ENCODE measurements around the gene GEN1.
A peak's percentile ranks its signal among the peaks of the same experiment; 100 is the strongest.

The GEN1 gene

GRCh38 chr2:17803497-17803896, 49.6 kb downstream of the GEN1 start:
- Histone ChIP-seq H3K27ac (ENCODE audit: low read depth, low read length) (no peak overlapping the region), H3F3A (ENCODE audit: control insufficient read depth, insufficient read depth) (0 out of 2 replicates have a peak, but pooled peaks cover 3% of the 10 kb centered on the region), H4K20me1 (ENCODE audit: control insufficient read depth, insufficient read depth, low read depth, low read length) (no peaks in the 10 kb centered on the region), H3K4me1 (ENCODE audit: control insufficient read depth, low read length) (peaks cover 30% of the 10 kb centered on the region), H3K79me2 (ENCODE audit: control insufficient read depth, low read length) (no peaks in the 10 kb centered on the region), H3K9me2 (replicated peaks; ENCODE audit: control insufficient read depth, low read length) (no peaks in the 10 kb centered on the region), H3K27me3 (ENCODE audit: control insufficient read depth, low read length) (no peaks in the 10 kb centered on the region), H3K4me3 (ENCODE audit: low read length) (no peak overlapping the region), H3K9me3 (ENCODE audit: control insufficient read depth, insufficient read depth, low read length) (no peaks in the 10 kb centered on the region), H3K36me3 (ENCODE audit: control insufficient read depth, low read length) (no peaks in the 10 kb centered on the region), H3K4me2 (ENCODE audit: low read length) (peak overlapping the region; percentile 66)
- TF ChIP-seq CTCF (IDR thresholded peaks at IDR 0.05; ENCODE audit: low read depth, low read length, poor library complexity, severe bottlenecking) = no peak
- TF ChIP-seq EZH2phosphoT487 (IDR thresholded peaks at IDR 0.05; ENCODE audit: borderline replicate concordance, low read length) = no peak

- H4K20me1 ChIP-seq (ENCODE audit: control insufficient read depth, insufficient read depth, low read depth, low read length) = no peaks in the 10 kb centered on the region
- H3K9me2 ChIP-seq (replicated peaks; ENCODE audit: control insufficient read depth, low read length) = no peaks in the 10 kb centered on the region
- no peaks in the 10 kb centered on the region for H3K36me3 ChIP-seq (ENCODE audit: control insufficient read depth, low read length)
- H3K4me2 ChIP-seq (ENCODE audit: low read length) = peak overlapping the region; percentile 66
- 0 out of 2 replicates have a peak, but pooled peaks cover 3% of the 10 kb centered on the region for H3F3A ChIP-seq (ENCODE audit: control insufficient read depth, insufficient read depth)
- TF ChIP-seq CTCF (IDR thresholded peaks at IDR 0.05; ENCODE audit: low read depth, low read length, poor library complexity, severe bottlenecking) (no peak), EZH2phosphoT487 (IDR thresholded peaks at IDR 0.05; ENCODE audit: borderline replicate concordance, low read length) (no peak)
- H3K4me1 ChIP-seq (ENCODE audit: control insufficient read depth, low read length) = peaks cover 30% of the 10 kb centered on the region
- H3K4me3 ChIP-seq (ENCODE audit: low read length) = peak overlapping the region; percentile 50
- H3K79me2 ChIP-seq (ENCODE audit: control insufficient read depth, low read length) = no peaks in the 10 kb centered on the region
- 0 out of 2 replicates have a peak overlapping the region, but pooled peaks have one; percentile 20 for H3K27ac ChIP-seq (ENCODE audit: low read depth, low read length)
- H3K9me3 ChIP-seq (ENCODE audit: control insufficient read depth, insufficient read depth, low read length) = no peaks in the 10 kb centered on the region
- no peaks in the 10 kb centered on the region for H3K27me3 ChIP-seq (ENCODE audit: control insufficient read depth, low read length)
These were observed 50.4 kb downstream of the GEN1 start for GRCh38 chr2:17804358-17804757.

- no peaks in the 10 kb centered on the region for H4K20me1 ChIP-seq (ENCODE audit: control insufficient read depth, insufficient read depth, low read depth, low read length)
These were observed 51.2 kb downstream of the GEN1 start for GRCh38 chr2:17805166-17805565.

More at GRCh38 chr2:17805166-17805565, 51.2 kb downstream of the GEN1 start:
- H3F3A ChIP-seq (ENCODE audit: control insufficient read depth, insufficient read depth) = 0 out of 2 replicates have a peak, but pooled peaks cover 3% of the 10 kb centered on the region
- no peaks in the 10 kb centered on the region for H3K36me3 ChIP-seq (ENCODE audit: control insufficient read depth, low read length)
- H3K4me1 ChIP-seq (ENCODE audit: control insufficient read depth, low read length) = peaks cover 30% of the 10 kb centered on the region
- H3K9me2 ChIP-seq (replicated peaks; ENCODE audit: control insufficient read depth, low read length) = no peaks in the 10 kb centered on the region
- H3K27me3 ChIP-seq (ENCODE audit: control insufficient read depth, low read length) = no peaks in the 10 kb centered on the region
- no peaks in the 10 kb centered on the region for H3K9me3 ChIP-seq (ENCODE audit: control insufficient read depth, insufficient read depth, low read length)
- H3K27ac ChIP-seq (ENCODE audit: low read depth, low read length) = peak overlapping the region; percentile 20; the same call in 1 of the 2 replicates
- peak overlapping the region; percentile 66 for H3K4me2 ChIP-seq (ENCODE audit: low read length)
- no peaks in the 10 kb centered on the region for H3K79me2 ChIP-seq (ENCODE audit: control insufficient read depth, low read length)
- no peak for TF ChIP-seq CTCF (IDR thresholded peaks at IDR 0.05; ENCODE audit: low read depth, low read length, poor library complexity, severe bottlenecking)
- peak overlapping the region; percentile 41; the same call in 1 of the 2 replicates for H3K4me3 ChIP-seq (ENCODE audit: low read length)

All from DOHH2 (cell line).